ENCODE measurements around the gene CPAMD8. TPM values are rescaled to one million over a fixed set of nuclear protein-coding genes. Genes with fewer than 3 reads are reported as not detected.
"Not testable (repeated sequence)": the region's sequence is repeated elsewhere in the genome, so short reads cannot be mapped to it uniquely, and the experiment has no call there.

The CPAMD8 gene
- total RNA-seq, 1 experiment from 2014 or later: 0.64 TPM

DNA sequence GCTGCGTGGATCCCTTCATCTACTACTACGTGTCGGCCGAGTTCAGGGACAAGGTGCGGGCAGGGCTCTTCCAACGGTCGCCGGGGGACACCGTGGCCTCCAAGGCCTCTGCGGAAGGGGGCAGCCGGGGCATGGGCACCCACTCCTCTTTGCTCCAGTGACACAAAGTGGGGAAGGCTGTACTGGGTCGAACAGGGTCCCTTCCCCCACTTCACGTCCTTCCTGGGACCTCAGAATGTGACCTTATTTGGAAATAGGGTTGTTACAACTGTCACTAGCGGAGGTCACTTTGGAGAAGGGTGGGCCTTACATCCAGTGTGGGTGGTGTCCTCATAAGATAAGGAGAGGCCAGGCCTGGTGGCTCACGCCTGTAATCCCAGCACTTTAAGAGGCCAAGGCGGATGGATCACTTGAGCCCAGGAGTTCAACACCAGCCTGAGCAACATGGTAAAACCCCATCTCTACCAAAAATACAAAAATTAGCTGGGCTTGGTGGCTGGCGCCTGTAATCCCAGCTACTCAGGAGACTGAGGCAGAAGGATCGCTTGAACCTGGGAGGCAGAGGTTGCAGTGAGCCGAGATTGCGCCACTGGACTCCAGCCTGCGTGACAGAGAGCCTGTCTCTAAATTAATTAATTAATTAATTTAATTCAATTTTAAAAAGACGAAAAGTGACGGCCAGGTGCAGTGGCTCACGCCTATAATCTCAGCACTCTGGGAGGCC lies 136.0 kb downstream of the CPAMD8 start:
- in situ Hi-C loops (cut with HindIII; ENCODE audit: low pct_unique_long_range_greater_than_20kb, low sequenced_read_pairs): no loop called here
- DNase-seq (ENCODE audit: low read depth): no peak

DNA sequence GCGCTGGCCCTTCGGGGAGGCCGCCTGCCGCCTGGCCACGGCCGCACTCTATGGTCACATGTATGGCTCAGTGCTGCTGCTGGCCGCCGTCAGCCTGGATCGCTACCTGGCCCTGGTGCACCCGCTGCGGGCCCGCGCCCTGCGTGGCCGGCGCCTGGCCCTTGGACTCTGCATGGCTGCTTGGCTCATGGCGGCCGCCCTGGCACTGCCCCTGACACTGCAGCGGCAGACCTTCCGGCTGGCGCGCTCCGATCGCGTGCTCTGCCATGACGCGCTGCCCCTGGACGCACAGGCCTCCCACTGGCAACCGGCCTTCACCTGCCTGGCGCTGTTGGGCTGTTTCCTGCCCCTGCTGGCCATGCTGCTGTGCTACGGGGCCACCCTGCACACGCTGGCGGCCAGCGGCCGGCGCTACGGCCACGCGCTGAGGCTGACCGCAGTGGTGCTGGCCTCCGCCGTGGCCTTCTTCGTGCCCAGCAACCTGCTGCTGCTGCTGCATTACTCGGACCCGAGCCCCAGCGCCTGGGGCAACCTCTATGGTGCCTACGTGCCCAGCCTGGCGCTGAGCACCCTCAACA lies 136.6 kb downstream of the CPAMD8 start:
- DNase-seq (ENCODE audit: low read depth): peak; percentile 78
- in situ Hi-C loops (cut with HindIII; ENCODE audit: low pct_unique_long_range_greater_than_20kb, low sequenced_read_pairs): no loop called here

GRCh38 chr19:16889366-16889882 lies 137.2 kb downstream of the CPAMD8 start:
- no peak for DNase-seq (ENCODE audit: low read depth)
- in situ Hi-C loops (cut with HindIII; ENCODE audit: low pct_unique_long_range_greater_than_20kb, low sequenced_read_pairs): no loop called here

DNA sequence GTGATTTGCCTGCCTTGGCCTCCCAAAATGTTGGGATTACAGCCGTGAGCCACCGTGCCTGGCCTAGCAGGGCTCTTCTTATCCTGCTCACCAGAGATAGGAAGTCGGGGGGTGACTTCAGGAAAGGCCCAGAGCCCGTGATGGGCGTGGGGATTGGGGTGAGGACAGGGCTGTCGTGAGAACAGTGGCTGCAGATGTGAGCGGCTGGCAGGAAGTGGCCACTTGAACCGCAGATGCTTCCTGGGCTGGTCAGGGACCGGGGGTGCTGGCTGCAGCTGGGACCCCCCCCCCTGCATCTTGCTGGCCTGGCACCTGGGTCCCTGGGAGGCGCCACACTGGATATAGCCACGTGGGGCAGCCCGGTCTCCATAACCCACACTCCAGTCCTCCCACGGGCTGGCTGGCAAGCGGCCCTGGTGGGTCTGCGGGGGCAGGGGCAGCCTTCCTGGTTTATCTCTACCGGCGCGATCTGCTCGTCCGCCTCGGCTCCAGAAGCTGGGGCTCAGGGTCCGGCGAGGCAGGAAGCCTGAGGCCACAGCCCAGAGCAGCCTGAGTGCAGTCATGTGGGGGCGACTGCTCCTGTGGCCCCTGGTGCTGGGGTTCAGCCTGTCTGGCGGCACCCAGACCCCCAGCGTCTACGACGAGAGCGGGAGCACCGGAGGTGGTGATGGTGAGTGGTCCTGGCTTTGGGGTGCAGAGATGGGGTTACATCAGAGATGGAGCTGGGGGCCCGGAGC lies 137.8 kb downstream of the CPAMD8 start, which contains the start of gene F2RL3:
F2RL3 (plus strand) TSS at position 371 of the 737 bp plus-strand sequence; CDS start at position 562, 191 bp downstream.
- in situ Hi-C loops (cut with HindIII; ENCODE audit: low pct_unique_long_range_greater_than_20kb, low sequenced_read_pairs): no loop called here
- DNase-seq (ENCODE audit: low read depth): no peak

DNA sequence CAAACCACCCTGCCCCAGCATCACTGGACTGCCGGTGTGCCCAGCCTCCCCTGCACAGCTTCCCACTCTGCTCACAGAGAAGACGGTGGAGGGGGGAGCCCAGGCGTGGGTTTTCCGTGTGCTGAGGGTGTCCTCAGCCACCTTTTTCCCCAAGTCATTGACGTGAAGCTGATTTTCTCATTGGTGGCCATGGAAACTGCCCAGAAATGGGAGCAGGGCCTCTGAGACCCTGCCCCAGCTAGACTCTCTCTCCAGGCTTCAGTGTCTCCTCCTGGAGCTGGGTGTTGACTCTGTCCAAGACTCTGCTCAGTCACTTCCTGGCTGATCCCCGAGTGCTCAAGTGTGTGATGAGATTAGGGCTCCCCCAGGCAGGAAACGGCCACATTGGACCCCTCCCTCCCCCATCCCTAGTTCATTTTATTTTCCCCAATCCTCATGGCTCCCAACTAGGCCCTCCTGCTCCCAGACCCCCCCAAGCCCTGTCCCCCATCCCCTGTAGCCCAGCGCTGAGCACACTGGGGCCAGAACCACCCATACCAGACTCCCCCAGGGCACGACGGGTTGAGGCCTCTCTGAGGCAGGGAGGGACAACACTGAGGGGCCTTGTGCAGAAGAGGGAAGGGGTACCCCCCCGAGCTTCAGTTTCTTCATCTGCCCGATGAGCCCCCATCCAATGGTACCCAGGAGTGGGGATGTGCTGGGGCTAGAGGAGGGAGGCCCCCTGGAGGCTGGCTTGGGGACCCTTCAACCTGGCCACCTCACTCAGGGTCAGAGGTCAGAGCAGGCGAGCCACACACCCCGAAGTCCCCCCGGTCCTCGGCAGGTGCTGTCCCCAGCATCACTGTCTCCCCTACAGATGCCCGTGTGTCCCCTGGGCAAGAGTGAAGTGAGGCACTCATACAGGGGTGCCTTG lies 139.0 kb downstream of the CPAMD8 start:
- no peak for DNase-seq (ENCODE audit: low read depth)
- in situ Hi-C loops (cut with HindIII; ENCODE audit: low pct_unique_long_range_greater_than_20kb, low sequenced_read_pairs): no loop called here

- in situ Hi-C loops (cut with HindIII; ENCODE audit: low pct_unique_long_range_greater_than_20kb, low sequenced_read_pairs): no loop called here
- no peak for DNase-seq (ENCODE audit: low read depth)
Measured at GRCh38 chr19:16886305-16886880, 140.2 kb downstream of the CPAMD8 start.

DNA sequence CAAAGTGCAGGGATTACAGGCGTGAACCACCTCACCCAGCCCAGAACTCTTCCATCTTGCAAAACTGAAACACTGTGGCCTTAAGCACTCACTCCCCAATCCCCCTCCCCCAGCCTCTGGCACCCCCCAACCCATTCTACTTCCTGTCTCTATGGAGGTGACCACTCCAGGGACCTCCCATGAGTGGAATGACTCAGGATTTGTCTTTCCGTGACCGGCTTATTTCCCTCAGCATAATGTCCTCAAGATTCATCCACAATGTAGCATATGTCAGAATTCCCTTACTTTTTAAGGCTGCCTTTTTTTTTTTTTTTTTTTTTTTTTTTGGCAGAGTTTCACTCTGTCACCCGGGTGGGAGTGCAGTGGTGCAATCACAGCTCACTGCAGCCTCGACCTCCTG lies 141.4 kb downstream of the CPAMD8 start:
- DNase-seq (ENCODE audit: low read depth): no peak
- in situ Hi-C loops (cut with HindIII; ENCODE audit: low pct_unique_long_range_greater_than_20kb, low sequenced_read_pairs): no loop called here

DNA sequence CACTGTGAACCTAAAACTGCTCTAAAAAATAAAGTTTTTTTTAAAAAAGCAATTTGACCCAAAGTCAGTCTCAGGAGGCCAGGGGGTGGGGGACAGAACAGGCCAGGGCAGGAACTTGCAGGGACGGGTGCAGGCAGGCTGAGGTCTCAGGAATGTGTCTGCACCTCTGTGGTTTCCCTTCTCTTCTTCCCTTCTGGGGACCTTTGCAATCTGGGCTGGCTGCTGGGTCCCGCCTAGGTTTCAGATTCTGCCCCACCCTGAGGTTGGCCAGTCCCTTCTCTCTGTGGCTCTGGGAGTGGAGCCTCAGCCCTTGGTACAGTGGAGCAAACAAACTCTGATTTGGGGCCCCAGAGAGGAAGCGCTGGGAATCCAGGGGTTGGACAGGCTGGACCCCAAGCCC lies 143.1 kb downstream of the CPAMD8 start:
- DNase-seq (ENCODE audit: low read depth): no peak
- in situ Hi-C loops (cut with HindIII; ENCODE audit: low pct_unique_long_range_greater_than_20kb, low sequenced_read_pairs): no loop called here

DNA sequence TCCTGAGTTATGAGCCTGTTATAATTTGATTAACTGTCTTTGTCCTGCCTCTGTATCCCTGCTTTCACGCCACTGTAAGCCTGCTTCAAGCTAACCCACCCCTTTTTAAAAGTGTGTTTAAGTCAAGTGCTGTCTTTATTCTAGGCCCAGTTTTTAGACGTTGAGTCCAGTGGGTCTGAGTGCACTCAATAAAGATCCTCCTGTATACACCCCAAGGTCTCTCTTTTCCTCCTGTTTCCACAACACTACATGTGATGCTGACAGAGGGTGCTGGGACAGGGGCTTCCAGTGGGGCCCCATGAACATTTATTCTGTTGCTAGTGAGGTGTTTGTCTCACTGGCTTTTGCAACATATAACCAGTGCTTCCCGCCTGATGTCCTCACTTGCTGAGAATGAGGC lies 144.5 kb downstream of the CPAMD8 start:
- in situ Hi-C loops (cut with HindIII; ENCODE audit: low pct_unique_long_range_greater_than_20kb, low sequenced_read_pairs): no loop called here
- DNase-seq (ENCODE audit: low read depth): peak; percentile 33

- in situ Hi-C loops (cut with HindIII; ENCODE audit: low pct_unique_long_range_greater_than_20kb, low sequenced_read_pairs): no loop called here
- no peak for DNase-seq (ENCODE audit: low read depth)
Measured at GRCh38 chr19:16880884-16881554, 145.6 kb downstream of the CPAMD8 start.

DNA sequence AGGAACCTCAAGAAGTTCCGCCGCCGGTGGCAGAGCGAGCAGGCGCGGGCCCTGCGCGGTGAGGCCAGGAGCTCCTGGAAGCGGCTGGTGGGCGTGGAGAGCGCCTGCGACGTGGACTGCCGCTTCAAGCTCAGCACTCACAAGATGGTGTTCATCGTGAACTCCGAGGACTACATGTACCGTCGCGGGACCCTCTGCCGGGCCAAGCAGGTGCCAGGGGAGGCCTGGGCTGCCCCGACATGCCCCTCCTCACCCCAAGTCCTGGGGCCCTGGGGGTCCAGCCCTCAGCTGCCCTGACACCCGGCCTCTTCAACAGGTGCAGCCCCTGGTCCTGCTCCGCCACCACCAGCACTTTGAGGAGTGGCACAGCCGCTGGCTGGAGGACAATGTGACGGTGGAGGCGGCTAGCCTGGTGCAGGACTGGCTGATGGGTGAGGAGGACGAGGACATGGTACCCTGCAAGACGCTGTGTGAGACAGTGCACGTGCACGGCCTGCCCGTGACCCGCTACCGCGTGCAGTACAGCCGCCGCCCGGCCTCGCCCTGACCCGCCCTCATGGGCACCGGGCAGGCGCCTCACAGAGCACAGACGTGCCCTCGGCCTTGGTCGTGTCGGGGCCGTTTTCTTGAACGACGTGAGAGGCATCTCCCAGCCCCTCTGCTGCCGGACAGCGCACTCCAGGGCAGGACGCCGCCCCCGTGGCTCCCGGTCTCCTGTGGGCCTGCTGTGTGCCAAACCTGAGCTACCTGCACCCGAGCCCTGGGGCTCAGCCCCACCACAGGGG lies 148.2 kb downstream of the CPAMD8 start:
- in situ Hi-C loops (cut with HindIII; ENCODE audit: low pct_unique_long_range_greater_than_20kb, low sequenced_read_pairs): no loop called here
- DNase-seq (ENCODE audit: low read depth): no peak

DNA sequence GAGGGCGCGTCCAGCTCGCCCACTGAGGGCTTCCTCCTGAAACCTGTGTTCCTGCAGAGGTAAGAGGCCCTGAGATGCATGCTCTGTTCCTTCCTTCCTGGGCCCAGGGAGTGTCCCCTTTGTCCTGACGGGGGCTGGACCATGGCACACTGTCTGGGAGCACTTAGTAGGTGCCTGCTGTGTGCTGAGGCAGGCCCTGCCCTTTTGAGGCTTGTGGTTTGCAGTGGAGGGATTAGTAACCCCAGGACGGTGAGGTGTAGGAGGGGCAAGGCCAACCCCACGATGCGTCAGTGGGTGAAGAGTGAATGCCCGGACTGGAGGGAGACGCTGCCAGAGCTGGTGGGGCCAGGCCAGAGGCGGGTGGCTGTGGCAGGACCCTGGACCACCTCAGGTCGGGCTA lies 149.0 kb downstream of the CPAMD8 start:
- no peak for DNase-seq (ENCODE audit: low read depth)
- in situ Hi-C loops (cut with HindIII; ENCODE audit: low pct_unique_long_range_greater_than_20kb, low sequenced_read_pairs): no loop called here

GRCh38 chr19:16876904-16877361 lies 149.7 kb downstream of the CPAMD8 start:
- in situ Hi-C loops (cut with HindIII; ENCODE audit: low pct_unique_long_range_greater_than_20kb, low sequenced_read_pairs): no loop called here
- no peak for DNase-seq (ENCODE audit: low read depth)

- in situ Hi-C loops (cut with HindIII; ENCODE audit: low pct_unique_long_range_greater_than_20kb, low sequenced_read_pairs): no loop called here
- no peak for DNase-seq (ENCODE audit: low read depth)
Measured at GRCh38 chr19:16875584-16876555, 150.7 kb downstream of the CPAMD8 start.

DNA sequence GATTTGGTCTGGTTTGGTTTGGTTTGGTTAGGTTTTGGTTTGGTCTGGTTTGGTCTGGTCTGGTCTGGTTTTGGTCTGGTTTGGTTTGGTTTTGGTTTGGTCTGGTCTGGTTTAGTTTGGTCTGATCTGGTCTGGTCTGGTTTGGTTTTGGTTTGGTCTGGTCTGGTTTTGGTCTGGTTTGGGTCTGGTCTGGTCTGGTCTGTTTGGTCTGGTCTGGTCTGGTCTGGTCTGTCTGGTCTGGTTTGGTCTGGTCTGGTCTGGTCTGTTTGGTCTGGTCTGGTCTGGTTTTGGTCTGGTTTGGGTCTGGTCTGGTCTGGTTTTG lies 151.7 kb downstream of the CPAMD8 start:
- in situ Hi-C loops (cut with HindIII; ENCODE audit: low pct_unique_long_range_greater_than_20kb, low sequenced_read_pairs); DNase-seq (ENCODE audit: low read depth): not testable (repeated sequence)

Data from Caki2 (cell line).